Lung microvascular endothelial cell (primary cell): ENCODE measurements around the gene NUMB. TPM values are rescaled to one million over a fixed set of nuclear protein-coding genes. Genes with fewer than 3 reads are reported as not detected.
"Not testable (repeated sequence)": the region's sequence is repeated elsewhere in the genome, so short reads cannot be mapped to it uniquely, and the experiment has no call there.

Source experiments
- DNase-seq, 2 donors: peaks; one replicate each; pipeline versions ENCODE4 v3.0.0 to v3.0.0-alpha.2; 2010; ENCODE audit warnings: low read depth in 2 of 2
- total RNA-seq: library from RNA; depleted of rRNA; stranded (reverse); fragments of >200 nt; gene quantifications from 2 replicates; pipeline ENCODE4 v1.2.1, GENCODE V29; 2014

NUMB gene
- total RNA-seq, 1 donor from 2014 or later: 51.6 TPM

DNA sequence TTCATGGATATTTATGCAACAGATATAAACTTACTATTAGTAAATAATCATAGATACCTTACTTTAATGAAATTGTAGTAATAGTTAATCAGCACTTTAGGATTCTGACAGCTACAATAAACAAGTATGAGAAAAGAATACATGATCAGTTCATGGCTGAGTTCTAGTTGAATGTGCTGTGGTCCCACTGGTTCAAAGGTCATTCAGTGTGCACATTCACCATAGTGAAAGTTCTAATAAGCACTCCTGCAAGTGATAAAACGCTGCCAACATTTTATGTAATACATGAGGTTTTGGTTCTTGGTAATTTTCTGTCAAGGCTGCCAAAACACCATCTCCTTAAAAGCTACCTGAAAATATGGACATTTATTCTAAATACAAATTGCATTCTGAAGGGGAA lies 92.6 kb downstream of the NUMB start:
- DNase-seq: no peak

DNA sequence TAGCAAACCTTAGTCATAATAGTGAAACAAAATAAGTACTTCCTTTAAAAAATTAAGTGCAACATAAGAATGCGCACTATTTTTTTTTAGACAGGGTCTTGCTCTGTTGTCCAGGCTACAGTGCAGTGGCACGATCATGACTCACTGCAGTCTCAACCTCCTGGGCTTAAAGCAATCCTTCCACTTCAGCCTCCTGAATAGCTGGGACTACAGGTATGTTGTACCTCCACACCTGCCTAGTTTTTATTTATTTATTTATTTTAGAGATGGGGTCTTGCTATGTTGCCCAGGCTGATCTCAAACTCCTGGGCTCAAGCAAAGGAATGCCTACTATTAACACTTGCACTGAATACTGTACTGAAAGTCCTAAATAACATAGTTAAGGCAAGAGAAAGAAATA lies 93.8 kb downstream of the NUMB start:
- no peak for DNase-seq

DNA sequence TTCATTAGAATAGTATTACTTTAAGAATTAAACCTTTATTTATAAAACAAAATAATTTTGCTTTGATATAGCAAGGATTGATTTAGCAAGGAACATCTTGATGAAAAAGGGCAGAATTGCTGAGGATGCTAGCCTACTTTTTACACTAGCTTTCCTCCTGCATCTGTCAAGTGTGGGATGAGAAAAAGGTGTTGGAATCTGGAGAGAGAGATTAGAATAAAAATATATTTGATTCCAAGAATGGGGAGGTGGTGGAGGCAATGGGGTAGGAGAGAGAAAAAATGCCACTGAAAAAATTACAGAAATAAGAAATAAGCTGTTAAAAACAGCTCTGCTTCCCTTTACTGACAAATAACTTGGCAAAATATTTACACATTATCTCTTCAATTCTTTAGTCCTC lies 98.9 kb downstream of the NUMB start:
- no peak for DNase-seq

DNA sequence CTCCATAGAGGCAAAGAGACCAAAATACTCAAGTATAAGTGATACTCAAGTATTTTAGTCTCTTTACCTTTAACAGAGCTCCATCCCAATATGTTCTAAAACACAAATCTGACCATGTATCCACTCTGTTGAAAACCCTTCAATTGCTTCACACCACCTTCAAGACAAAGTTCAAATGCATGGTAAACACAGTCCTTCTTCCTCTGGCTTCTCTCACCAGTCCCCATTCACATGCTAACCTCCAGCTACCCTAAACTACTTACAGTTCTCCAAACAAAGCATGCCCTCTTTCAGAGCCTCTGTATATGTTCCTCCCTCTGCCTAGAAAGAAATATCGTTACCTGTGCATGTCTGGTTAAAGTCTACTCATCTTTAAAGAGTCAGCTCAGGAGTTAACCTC lies 100.2 kb downstream of the NUMB start:
- no peak for DNase-seq

DNA sequence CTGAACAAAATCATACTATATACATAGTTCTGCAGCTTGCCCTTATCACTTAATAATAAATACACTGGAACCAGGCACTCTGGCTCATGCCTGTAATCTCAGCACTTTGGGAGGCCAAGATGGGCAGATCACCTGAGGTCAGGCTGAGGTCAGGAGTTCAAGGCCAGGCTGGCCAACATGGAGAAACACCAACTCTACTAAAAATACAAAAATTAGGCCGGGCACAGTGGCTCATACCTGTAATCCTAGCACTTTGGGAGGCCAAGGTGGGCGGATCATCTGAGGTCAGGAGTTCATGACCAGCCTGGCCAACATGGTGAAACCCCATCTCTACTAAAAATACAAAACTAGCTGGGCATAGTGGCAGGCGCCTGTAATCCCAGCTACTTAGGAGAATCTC lies 109.3 kb downstream of the NUMB start:
- DNase-seq: not testable (repeated sequence)

DNA sequence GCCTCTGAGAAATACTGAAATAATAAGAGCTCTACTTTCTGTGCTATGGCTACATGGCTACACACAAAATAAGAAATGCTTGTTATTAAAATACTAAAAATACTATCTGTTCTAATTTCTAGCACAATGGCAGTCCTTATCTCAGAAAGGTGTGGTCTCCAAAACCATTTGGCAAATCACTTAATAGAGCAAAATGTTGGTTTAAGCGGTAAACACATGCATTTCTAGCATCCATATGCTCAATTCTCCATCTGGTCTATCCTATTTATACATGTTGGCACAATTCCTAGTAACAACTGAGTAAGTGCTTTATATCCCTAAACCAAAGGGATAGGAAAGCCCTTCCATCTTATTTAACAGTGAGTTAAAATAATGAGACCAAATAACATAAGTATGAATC lies 114.0 kb downstream of the NUMB start:
- DNase-seq: no peak

DNA sequence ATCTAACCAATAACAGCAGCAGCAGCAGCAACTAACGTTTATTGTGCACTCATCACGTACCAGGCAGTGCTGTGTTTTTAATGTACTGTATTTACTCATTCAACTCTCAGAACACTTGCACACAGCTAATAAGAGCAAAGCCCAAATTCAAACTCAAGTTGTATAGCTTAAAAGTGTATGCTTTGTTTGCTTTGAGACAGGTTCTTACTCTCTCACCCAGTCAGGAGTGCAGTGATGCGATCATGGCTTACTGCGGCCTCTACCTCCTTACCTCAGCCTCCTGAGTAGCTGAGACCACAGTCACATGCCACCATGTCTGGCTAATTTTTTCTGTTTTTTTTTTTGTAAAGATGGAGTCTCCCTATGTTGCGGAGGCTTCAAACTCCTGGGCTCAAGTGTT lies 115.7 kb downstream of the NUMB start:
- DNase-seq: peak in 1 of 2 donors; percentile 32

DNA sequence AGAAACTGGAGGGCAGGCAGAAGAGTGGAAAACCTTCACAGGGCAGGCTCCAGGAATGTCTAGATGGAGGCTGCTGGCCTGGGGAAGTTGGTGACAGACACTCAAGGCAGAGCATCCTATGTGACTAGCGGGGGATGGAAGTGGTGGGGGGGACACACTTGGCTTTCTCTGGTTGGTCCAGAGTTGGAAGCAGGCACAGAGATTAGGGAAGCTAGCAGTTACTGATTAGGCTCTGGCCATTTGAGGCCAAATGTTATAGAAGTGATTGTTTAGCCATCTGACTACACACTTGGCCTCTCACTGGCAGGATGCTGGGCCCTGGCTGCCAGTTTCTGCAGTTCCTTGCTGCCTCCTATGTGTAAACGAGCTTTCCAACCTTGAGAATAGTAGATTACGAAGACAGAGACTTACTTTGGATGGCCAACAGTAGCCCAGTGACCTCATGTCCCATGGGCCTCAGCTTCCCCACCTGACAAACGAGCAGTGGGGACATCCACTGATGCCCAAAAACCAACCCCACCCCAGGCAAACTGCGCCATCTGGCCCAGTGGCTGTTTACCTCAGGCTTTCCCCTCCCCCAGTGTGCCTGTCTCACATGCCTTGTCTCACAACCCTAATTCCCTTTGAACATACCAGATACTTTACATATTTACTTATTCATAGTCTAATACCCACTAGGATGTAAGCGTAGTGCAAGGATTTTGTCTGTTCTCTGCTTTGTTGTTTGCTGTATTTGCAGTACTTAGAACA lies 118.3 kb downstream of the NUMB start:
- DNase-seq: no peak

DNA sequence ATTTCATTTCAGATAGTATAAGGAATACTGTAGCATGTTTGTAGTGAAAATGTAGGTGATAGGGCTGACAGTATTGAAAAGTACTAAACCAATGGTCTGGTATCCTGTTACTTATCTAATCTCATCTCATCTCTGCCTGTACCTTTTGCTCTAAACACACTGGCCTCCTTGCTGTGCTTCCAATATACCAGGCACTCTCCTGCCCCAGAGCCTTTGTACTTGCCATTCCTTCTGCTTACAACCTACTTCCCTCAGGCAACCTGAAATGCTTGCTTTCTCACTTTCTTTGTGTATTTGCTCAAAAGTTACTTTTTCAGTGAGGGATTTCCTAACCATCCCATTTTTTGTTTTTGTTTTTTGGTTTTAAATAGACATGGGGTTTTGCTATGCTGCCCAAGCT lies 119.1 kb downstream of the NUMB start:
- DNase-seq: no peak

DNA sequence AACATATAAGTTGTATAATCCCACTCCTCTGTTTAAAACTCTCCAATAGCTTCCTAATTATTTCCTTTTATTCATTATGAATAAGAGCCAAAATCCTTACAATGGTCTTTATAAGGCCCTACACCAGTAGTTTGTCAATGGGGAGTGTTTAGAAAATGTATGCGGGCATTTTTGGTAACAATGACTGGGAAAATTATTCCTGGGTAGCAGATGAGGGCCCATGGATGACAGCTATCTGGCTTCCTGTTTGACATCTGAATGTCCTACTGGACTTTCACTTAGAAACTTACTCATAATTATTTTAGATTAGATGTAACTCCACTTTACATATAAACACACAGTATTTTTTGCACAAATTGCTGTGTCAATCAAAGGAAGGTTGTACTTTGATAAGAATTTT lies 119.8 kb downstream of the NUMB start:
- DNase-seq: peak in 1 of 2 donors; percentile 50

DNA sequence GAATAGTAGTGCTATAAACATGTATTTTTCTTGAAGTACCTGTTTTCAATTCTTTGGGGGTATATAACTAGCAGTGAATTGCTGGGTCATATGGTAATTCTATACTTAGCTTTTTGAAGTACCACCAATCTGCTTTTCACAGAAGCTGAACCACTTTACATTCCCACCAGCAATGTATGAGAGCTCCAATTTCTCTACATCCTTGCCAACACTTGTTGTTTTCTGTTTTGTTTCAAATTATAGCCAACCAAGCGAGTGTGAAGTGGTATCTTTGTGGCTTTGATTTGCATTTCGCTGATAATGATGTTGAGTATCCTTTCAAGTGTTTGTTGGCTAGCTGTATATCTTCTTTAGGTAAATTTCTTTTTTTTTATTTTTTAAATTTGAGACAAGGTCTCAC lies 125.3 kb downstream of the NUMB start:
- no peak for DNase-seq

DNA sequence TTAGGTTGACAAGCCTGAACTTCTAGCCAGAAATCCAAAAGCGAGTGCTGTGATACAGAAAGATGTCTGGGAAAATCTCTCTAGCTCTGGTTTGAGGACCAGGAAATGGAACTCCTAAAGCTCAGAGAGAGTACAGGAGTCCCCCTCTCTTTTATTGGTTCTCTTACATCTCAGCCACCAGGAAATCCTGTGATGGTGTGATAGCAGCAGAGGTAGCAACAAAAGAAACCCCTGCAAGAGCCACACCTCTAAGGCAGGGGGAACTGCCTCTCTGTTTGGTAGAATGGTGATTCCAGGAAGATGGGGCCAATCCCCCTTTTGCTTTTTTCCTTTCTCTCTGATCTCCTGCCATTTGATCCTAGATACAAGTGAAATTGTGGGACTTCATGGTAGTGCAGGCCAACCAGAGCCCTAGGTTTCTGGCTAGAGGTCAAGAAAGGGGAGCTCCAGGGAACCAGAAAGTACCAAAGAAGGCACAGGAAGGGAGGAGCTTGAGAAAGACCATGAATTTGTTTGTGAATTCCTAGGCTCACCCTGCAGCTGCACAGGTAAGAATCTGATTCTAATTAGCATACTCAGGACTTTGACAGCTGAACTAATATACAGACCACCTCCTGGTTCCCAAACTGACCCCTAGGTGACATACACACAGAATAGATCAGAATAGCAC lies 132.6 kb downstream of the NUMB start:
- no peak for DNase-seq

DNA sequence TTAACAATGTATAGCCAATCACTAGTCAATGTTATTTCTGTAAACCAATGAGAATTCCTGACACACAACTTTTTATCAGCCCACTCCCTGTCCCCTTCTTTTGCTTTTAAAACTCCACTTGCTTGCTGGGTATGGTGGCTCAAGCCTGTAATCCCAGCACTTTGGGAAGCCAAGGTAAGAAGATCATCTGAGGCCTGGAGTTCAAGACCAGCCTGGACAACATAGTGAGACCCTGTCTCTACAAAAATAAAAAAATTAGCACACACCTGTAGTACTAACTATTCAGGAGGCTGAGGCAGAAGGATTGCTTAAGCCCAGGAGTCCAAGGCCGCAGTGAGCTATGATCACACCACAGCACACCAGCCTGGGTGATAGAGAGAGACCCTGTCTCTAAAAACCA lies 133.3 kb downstream of the NUMB start:
- no peak for DNase-seq

DNA sequence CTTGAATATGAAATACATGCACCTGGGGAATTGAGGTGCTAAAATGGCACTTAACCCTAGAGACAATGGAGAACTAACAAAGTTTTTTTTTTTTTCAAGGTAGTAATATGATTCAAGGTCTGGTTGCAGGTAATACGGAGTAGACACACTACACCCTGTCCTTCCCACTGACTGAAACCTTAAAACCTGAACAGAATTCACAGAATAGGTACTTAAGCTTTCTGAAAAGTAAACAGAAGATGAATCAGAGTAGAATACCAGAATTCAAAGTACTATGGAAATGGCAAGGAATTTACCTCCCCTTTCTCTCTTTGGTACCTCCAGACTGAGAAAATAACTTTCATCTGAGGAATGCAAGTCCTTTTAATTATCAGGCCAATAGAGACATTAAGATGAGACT lies 133.8 kb downstream of the NUMB start:
- no peak for DNase-seq

DNA sequence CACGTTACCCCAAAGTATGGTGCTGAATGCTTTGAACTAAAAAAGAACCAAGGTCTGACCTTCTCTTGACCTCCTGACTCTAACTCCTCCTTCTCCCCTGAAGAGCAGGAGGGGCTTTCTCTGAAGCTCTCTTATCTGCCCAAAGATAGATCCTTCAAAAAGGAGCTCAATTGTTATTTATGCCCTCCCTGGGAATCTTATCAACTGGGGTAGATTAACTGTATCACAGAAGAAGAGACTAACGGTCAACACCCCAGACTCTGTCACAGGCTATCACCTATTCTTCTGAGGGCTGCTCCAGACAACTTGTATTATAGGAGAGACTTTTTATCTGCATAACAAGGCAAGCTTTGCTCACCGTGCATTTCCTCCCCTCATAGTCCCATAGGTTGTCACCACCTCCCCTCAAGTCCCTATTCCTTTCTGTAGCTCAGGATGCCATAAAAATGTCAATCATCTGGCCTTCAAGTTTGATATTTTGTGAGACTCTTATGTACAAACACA lies 134.4 kb downstream of the NUMB start:
- no peak for DNase-seq

DNA sequence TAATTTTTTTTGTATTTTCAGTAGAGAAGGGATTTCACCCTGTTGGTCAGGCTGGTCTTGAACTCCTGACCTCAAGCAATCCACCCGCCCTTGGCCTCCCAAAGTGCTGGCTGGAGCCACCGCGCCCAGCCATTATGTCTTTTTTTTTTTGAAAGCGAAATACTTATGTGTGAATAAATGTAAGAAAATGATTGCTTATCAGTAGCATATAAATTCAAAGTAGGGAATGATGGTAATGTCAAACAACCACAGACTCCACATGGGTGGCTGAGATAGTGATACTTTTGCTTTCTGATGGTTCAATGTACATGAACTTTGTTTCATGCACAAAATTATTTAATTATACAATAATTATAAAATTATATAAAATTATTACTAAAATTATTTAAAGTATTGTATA lies 145.2 kb downstream of the NUMB start:
- no peak for DNase-seq

DNA sequence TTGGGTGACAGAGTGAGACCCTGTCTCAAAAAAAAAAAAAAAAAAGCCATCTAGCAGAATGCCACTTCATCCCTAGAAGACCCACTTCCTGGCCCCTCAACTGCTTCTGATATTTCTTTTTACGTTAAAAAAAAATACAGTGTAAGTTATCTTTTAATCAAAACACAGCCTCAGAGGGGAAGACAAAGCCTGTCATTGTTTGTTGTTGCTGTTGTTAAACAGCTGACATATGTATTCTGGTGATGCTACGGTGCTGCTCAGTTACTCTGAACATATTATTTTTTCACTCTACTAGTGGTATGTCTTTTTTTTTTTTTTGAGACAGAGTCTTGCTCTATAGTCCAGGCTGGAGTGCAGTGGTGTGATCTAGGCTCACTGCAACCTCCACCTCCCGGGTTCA lies 145.7 kb downstream of the NUMB start:
- DNase-seq: no peak

DNA sequence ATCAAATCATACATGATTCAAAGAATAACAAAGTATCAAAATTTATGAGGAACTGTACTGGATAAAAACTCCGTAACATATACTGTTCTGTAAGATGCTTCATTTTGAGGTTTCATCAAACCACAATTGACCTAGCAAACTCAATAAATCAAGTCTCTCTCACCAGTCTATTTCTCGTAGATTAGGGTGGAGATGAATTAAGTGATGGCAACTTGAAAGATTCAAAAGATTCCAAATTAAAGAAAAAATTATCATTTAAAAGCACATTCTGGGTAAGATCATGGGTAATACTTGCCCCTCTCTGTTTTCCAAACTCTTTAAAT lies 146.7 kb downstream of the NUMB start:
- no peak for DNase-seq

DNA sequence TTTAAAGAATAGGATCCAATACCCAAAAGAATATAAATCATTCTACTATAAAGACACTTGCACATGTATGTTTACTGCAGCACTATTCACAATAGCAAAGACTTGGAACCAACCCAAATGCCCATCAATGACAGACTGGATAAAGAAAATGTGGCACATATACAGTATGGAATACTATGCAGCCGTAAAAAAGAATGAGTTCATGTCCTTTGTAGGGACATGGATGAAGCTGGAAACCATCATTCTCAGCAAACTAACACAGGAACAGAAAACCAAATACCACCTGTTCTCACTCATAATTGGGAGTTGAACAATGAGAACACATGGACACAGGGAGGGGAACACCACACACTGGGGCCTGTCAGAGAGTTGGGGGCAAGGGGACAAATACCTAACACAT lies 149.1 kb downstream of the NUMB start:
- not testable (repeated sequence) for DNase-seq

DNA sequence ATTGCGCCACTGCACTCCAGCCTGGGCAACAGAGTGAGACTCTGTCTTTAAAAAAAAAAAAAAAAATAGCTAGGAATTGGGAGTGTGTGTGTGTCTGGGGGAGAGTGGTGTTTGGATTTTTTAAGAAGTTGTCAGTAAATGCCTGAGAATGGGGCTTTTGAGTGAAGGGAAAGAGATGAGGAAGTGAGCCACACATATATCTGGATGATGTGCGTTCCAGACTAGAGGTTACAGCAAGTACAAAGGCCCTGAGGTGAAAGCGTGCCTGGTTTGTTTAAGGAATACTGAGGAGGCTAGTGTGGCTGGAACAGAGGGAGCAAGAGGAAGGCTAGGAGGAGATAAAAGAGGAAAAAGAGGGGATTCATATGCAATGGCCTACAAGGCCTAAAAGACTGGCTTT lies 151.1 kb downstream of the NUMB start:
- no peak for DNase-seq

DNA sequence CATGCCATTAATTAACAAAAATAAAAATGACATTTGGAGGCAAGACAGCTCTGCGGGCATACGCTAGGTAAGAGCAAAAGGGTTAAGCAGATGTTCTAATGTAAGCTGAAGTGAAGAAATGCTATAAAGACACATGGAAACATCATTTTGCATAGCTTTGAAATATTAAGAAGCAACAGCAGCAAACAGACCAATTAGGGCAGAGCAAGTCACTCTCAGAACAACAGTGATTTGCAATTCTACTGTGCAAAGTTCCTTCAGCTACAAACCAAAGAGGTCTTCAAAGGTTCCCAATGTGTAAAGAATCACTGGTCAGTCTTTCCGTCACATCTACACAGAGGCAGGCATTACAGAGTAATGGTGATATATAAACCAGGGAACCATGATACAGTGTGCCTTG lies 152.8 kb downstream of the NUMB start:
- no peak for DNase-seq

DNA sequence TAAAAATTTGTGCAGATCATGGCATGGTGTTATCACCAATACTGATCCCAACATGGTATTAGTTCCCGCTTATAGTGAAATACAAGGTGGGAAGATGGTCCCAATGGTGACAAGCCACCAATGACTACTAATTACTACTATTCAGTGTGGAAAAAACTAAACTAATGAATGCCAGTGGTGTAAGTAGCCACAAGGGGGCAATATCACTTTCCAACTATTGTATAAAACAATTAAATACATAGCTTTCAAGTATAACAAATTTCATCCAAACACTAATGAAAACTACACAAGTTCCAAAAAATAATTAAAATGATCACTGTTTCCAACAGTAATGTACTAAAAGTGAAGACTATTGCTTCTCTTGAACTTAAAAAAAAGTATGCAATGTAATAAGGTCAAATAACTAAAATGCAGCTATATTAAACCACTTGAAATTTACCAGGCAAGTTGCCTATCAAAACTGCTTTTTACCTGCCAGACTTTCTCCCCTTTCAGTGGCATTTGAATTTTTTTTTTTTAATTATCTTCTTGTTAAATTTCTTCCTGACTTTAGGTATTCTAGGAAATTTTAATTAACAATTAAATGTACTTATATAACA lies 163.0 kb downstream of the NUMB start:
- DNase-seq: peak; percentile 54 to 70
